SK-N-SH (cell line): Measurements from ENCODE around the gene SEZ6L2. TPM values are rescaled to one million over a fixed set of nuclear protein-coding genes. Genes with fewer than 3 reads are reported as not detected.

ENCODE experiments used
- CTCF ChIA-PET: fragments of 300-600, 350-600 bp; formaldehyde crosslinking; extraction: SDS; loops from one replicate; lab custom pipeline; 2021; lab: Yijun Ruan, JAX
- POLR2A ChIA-PET: fragments of 350-600 bp; sonication (Branson Sonifier 250); formaldehyde crosslinking; extraction: SDS; loops from one replicate; lab custom pipeline; 2020; ENCODE audit warnings: antibody characterized with exemption, inconsistent platforms; lab: Yijun Ruan, JAX
- DNase-seq: peaks from one replicate; pipeline ENCODE4 v3.0.0; 2012
- H2AFZ ChIP-seq: fragments of 200-600 bp; sonication (generic); 2 replicates; pipeline ENCODE4 v1.8.1; 2016; ENCODE audit warnings: antibody characterized with exemption, mild to moderate bottlenecking, low read depth
- H3F3A ChIP-seq: fragments of 200-600 bp; sonication (generic); replicated peaks from 2 replicates; pipeline ENCODE3; 2016; ENCODE audit warnings: antibody characterized with exemption, mild to moderate bottlenecking; ENCODE audit not compliant: insufficient read depth
- H3K27ac ChIP-seq, 2 experiments: fragments of 200-500 bp in 1 of 2; fragments of 200-600 bp in 1 of 2; sonication (Bioruptor generic) in 1 of 2; sonication (generic), shearing (Covaris generic) in 1 of 2; 2 replicates each; pipeline versions ENCODE4 v1.5.1 to v1.6.1; 2014 to 2016; ENCODE audit warnings: low read depth in 2 of 2, inconsistent platforms in 1 of 2, low read length in 1 of 2, mild to moderate bottlenecking in 1 of 2, mixed read lengths in 1 of 2
- H3K27me3 ChIP-seq: fragments of 200-600 bp; sonication (generic), shearing (Covaris generic); 2 replicates; pipeline ENCODE4 v1.6.1; 2016; ENCODE audit warnings: mixed run types; ENCODE audit not compliant: insufficient read depth
- H3K36me3 ChIP-seq, 2 experiments: fragments of 200-500 bp in 1 of 2; fragments of 200-600 bp in 1 of 2; sonication (Bioruptor generic) in 1 of 2; sonication (generic) in 1 of 2; replicated peaks in 1 of 2; 2 replicates each; pipeline versions ENCODE3 to v1.5.1; 2014 to 2016; ENCODE audit warnings: low read length in 1 of 2, mild to moderate bottlenecking in 1 of 2; ENCODE audit not compliant: insufficient read depth in 2 of 2, control insufficient read depth in 1 of 2
- H3K4me1 ChIP-seq, 2 experiments: fragments of 200-500 bp in 1 of 2; fragments of 200-600 bp in 1 of 2; sonication (Bioruptor generic) in 1 of 2; sonication (generic), shearing (Covaris generic) in 1 of 2; 2 replicates each; pipeline versions ENCODE4 v1.5.1 to v1.6.1; 2014 to 2016; ENCODE audit warnings: low read depth in 1 of 2, low read length in 1 of 2, mixed run types in 1 of 2; ENCODE audit not compliant: insufficient read depth in 2 of 2, control insufficient read depth in 1 of 2
- H3K4me2 ChIP-seq: fragments of 200-600 bp; sonication (generic), shearing (Covaris generic); 2 replicates; pipeline ENCODE4 v1.6.1; 2017; ENCODE audit warnings: mixed run types
- H3K4me3 ChIP-seq, 2 experiments: fragments of 200-500 bp in 1 of 2; fragments of 200-600 bp in 1 of 2; sonication (Bioruptor generic) in 1 of 2; sonication (generic), shearing (Covaris generic) in 1 of 2; 2 replicates each; pipeline versions ENCODE4 v1.5.1 to v1.8.1; 2014 to 2016; ENCODE audit warnings: low read depth in 2 of 2, inconsistent platforms in 1 of 2, low read length in 1 of 2, mild to moderate bottlenecking in 1 of 2, mixed read lengths in 1 of 2, moderate library complexity in 1 of 2
- H3K79me2 ChIP-seq: fragments of 200-600 bp; sonication (generic); 2 replicates; pipeline ENCODE4 v1.8.1; 2017; ENCODE audit warnings: mild to moderate bottlenecking; ENCODE audit not compliant: insufficient read depth
- H3K9ac ChIP-seq: fragments of 200-600 bp; sonication (generic); 2 replicates; pipeline ENCODE4 v1.6.1; 2017; ENCODE audit warnings: mixed run types
- H3K9me2 ChIP-seq: fragments of 200-600 bp; sonication (generic); 2 replicates; pipeline ENCODE4 v1.6.1; 2017; ENCODE audit warnings: mixed run types
- H3K9me3 ChIP-seq: fragments of 200-600 bp; sonication (generic); 2 replicates; pipeline ENCODE4 v1.6.1; 2017; ENCODE audit warnings: mixed run types, mild to moderate bottlenecking, moderate library complexity
- H4K20me1 ChIP-seq: fragments of 200-600 bp; sonication (generic); 2 replicates; pipeline ENCODE4 v1.6.1; 2017; ENCODE audit warnings: mild to moderate bottlenecking, mixed run types; ENCODE audit not compliant: insufficient read depth
- EP300 ChIP-seq, 2 experiments: IDR thresholded peaks; 2 replicates each; pipeline versions ENCODE4 v1.4.0 to v1.6.1; 2012; ENCODE audit warnings: borderline replicate concordance in 1 of 2, low read depth in 1 of 2, low read length in 1 of 2
- FOSL2 ChIP-seq: IDR thresholded peaks from 2 replicates; pipeline ENCODE4 v1.4.0; 2012; ENCODE audit warnings: low read depth, mild to moderate bottlenecking, moderate library complexity, borderline replicate concordance
- FOXJ3 ChIP-seq: sonication (generic); formaldehyde crosslinking; IDR thresholded peaks from 2 replicates; pipeline ENCODE4 v1.5.1; 2020; ENCODE audit warnings: mild to moderate bottlenecking, missing genetic modification reagents
- FOXM1 ChIP-seq: IDR thresholded peaks from 2 replicates; pipeline ENCODE4 v1.4.0; 2012; ENCODE audit warnings: low read depth, mild to moderate bottlenecking
- GABPA ChIP-seq: IDR thresholded peaks from 2 replicates; pipeline ENCODE4 v1.4.0; 2012; ENCODE audit warnings: low read depth, mild to moderate bottlenecking
- GATA2 ChIP-seq: sonication (generic); formaldehyde crosslinking; IDR thresholded peaks from 2 replicates; pipeline ENCODE4 v1.5.0; 2020; ENCODE audit warnings: mild to moderate bottlenecking, missing genetic modification reagents
- JUND ChIP-seq: IDR thresholded peaks from 2 replicates; pipeline ENCODE4 v1.4.0; 2012
- MEF2A ChIP-seq: IDR thresholded peaks from 2 replicates; pipeline ENCODE4 v1.4.0; 2012; ENCODE audit warnings: low read depth, borderline replicate concordance
- NFIC ChIP-seq: IDR thresholded peaks from 2 replicates; pipeline ENCODE4 v1.4.0; 2012; ENCODE audit warnings: borderline replicate concordance
- POLR2AphosphoS5 ChIP-seq: IDR thresholded peaks from 2 replicates; pipeline ENCODE4 v1.6.1; 2012; ENCODE audit warnings: low read depth, low read length
- RAD21 ChIP-seq: IDR thresholded peaks from 2 replicates; pipeline ENCODE4 v1.6.1; 2012; ENCODE audit warnings: mild to moderate bottlenecking, low read length
- RFX5 ChIP-seq: IDR thresholded peaks from 2 replicates; pipeline ENCODE4 v1.6.1; 2012; ENCODE audit warnings: mild to moderate bottlenecking, improper control_type of control experiment, low read length
- RXRA ChIP-seq: IDR thresholded peaks from 2 replicates; pipeline ENCODE4 v1.4.0; 2012; ENCODE audit warnings: low read depth, mild to moderate bottlenecking, borderline replicate concordance
- SIN3A ChIP-seq: IDR thresholded peaks from 2 replicates; pipeline ENCODE4 v1.6.1; 2012; ENCODE audit warnings: low read depth, mild to moderate bottlenecking, low read length, moderate library complexity, borderline replicate concordance
- SMC3 ChIP-seq: IDR thresholded peaks from 2 replicates; pipeline ENCODE4 v1.6.1; 2012; ENCODE audit warnings: low read depth, low read length, improper control_type of control experiment
- TCF12 ChIP-seq: IDR thresholded peaks from 2 replicates; pipeline ENCODE4 v1.4.0; 2012
- USF2 ChIP-seq: fragments of 150-350 bp; IDR thresholded peaks from 2 replicates; pipeline ENCODE4 v1.6.1; 2017; ENCODE audit warnings: antibody characterized with exemption, low read length, low read depth, borderline replicate concordance
- WGBS: methylation state at CpG from one replicate; pipeline ENCODE4 v1.1.6; 2017; ENCODE audit warnings: low lambda C conversion rate; 5-methylcytosine and 5-hydroxymethylcytosine counted together
- polyA plus RNA-seq, 3 experiments: library from polyadenylated mRNA; depleted of rRNA; stranded (reverse); fragments of >200 nt; gene quantifications; 2 replicates each; pipeline ENCODE4 v1.2.3, GENCODE V29; 2012
- TF ChIP-seq, protein P1 (sequence below): IDR thresholded peaks from 2 replicates; pipeline ENCODE4; 2012
- TF ChIP-seq, protein P2 (sequence below): IDR thresholded peaks from 2 replicates; pipeline ENCODE4 v1.4.0; 2012; ENCODE audit warnings: low read depth
- TF ChIP-seq, protein P3 (sequence below): IDR thresholded peaks from 2 replicates; pipeline ENCODE4 v1.6.1; 2012; ENCODE audit warnings: mild to moderate bottlenecking, low read depth, low read length, moderate library complexity
- TF ChIP-seq, protein P4 (sequence below): fragments of 200-600 bp; sonication (generic); IDR thresholded peaks from 2 replicates; pipeline ENCODE4 v1.6.1; 2017; ENCODE audit warnings: antibody characterized with exemption, mild to moderate bottlenecking, moderate library complexity

SEZ6L2 gene
- polyA plus RNA-seq, 1 of the 3 experiments (the other 2 are of a cell fraction) = 59.8 TPM

DNA sequence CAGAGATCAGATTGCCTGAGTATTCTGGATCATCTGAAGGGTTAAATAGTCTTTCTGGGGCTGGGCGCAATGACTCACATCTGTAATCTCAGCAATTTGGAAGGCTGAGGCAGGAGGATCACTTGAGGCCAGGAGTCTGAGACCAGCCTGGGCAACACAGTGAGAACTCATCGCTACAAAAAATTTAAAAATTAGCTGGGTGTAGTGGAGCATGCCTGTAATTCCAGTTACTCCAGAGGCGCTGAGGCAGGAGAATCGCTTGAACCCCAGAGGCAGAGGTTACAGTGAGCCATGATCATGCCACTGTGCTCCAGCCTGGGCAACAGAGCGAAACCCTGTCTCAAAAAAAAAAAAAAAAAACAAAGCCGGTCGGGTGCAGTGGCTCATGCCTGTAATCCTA is 63.4 kb downstream of the SEZ6L2 start:
- no peak for DNase-seq
- H3K9me2 ChIP-seq = no peaks in the 10 kb centered on the region
- H3K9ac ChIP-seq = no peak overlapping the region
- H3K36me3 ChIP-seq = peaks cover 25 to 41% of the 10 kb centered on the region in 2 experiments
- TF ChIP-seq NFIC (no peak), TCF12 (no peak), SIN3A (no peak), SMC3 (no peak), FOSL2 (no peak), RAD21 (no peak)
- TF ChIP-seq, protein P1, sequence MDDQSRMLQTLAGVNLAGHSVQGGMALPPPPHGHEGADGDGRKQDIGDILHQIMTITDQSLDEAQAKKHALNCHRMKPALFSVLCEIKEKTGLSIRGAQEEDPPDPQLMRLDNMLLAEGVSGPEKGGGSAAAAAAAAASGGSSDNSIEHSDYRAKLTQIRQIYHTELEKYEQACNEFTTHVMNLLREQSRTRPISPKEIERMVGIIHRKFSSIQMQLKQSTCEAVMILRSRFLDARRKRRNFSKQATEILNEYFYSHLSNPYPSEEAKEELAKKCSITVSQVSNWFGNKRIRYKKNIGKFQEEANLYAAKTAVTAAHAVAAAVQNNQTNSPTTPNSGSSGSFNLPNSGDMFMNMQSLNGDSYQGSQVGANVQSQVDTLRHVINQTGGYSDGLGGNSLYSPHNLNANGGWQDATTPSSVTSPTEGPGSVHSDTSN = no peak
- TF ChIP-seq, all 33 proteins: peak for 0
- H3K4me2 ChIP-seq = no peak overlapping the region
- 95% methylated on average over 7 of the region's 7 CpGs for WGBS
- no peak overlapping the region for H2AFZ ChIP-seq
- peaks cover 1% of the 10 kb centered on the region for H3K79me2 ChIP-seq
- ChIA-PET POLR2A (no interaction called here), CTCF (interaction anchor here (3.0 to 3.9 kb wide), 2 partner anchors 13 to 19 kb away, joined by 8 to 19 read pairs; partner anchors contain the start of gene PAGR1)
- no peaks in the 10 kb centered on the region for H4K20me1 ChIP-seq
- peaks cover 4% of the 10 kb centered on the region for H3F3A ChIP-seq
- H3K9me3 ChIP-seq = no peaks in the 10 kb centered on the region
- no peak overlapping the region for H3K4me3 ChIP-seq
- H3K27ac ChIP-seq = no peak overlapping the region
- no peaks in the 10 kb centered on the region for H3K4me1 ChIP-seq
- no peaks in the 10 kb centered on the region for H3K27me3 ChIP-seq

DNA sequence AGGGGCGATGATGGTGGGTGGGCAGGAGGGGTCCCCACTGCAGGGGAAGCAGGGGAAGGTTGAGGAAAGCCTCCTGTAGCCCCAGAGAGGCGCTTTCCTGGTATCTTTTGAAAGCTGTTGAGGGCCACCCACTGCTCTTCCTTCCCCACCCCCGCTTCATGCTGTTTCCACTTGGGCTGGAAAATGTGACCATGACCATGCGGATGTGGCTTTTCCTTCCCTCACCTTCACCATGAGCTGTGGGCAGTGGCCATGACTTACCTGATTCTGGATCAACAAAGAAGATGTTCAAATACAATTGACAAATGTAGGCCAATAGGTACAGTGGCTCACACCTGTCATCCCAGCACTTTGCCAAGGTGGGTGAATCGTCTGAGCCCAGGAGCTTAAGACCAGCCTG is 65.3 kb downstream of the SEZ6L2 start:
- WGBS = 91% methylated on average over 5 of the region's 5 CpGs

More for the DNA sequence above, 65.3 kb downstream of the SEZ6L2 start:
- peaks cover 20% of the 10 kb centered on the region for H3K79me2 ChIP-seq
- no peaks in the 10 kb centered on the region for H3K4me1 ChIP-seq
- H3K36me3 ChIP-seq = peaks cover 17 to 41% of the 10 kb centered on the region in 2 experiments
- TF ChIP-seq FOXM1 (no peak), GATA2 (no peak), RAD21 (no peak), SIN3A (no peak), USF2 (no peak), GABPA (no peak), MEF2A (no peak), EP300 (IDR thresholded peaks at IDR 0.05; ENCODE audit: borderline replicate concordance in 1 of 2, low read depth in 1 of 2, low read length in 1 of 2) (no peak), RFX5 (no peak), RXRA (no peak), FOXJ3 (CRISPR knock-in tag) (no peak), NFIC (no peak), JUND (no peak), POLR2AphosphoS5 (no peak)
- TF ChIP-seq, protein P2, sequence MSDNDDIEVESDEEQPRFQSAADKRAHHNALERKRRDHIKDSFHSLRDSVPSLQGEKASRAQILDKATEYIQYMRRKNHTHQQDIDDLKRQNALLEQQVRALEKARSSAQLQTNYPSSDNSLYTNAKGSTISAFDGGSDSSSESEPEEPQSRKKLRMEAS = no peak
- TF ChIP-seq, protein P3, sequence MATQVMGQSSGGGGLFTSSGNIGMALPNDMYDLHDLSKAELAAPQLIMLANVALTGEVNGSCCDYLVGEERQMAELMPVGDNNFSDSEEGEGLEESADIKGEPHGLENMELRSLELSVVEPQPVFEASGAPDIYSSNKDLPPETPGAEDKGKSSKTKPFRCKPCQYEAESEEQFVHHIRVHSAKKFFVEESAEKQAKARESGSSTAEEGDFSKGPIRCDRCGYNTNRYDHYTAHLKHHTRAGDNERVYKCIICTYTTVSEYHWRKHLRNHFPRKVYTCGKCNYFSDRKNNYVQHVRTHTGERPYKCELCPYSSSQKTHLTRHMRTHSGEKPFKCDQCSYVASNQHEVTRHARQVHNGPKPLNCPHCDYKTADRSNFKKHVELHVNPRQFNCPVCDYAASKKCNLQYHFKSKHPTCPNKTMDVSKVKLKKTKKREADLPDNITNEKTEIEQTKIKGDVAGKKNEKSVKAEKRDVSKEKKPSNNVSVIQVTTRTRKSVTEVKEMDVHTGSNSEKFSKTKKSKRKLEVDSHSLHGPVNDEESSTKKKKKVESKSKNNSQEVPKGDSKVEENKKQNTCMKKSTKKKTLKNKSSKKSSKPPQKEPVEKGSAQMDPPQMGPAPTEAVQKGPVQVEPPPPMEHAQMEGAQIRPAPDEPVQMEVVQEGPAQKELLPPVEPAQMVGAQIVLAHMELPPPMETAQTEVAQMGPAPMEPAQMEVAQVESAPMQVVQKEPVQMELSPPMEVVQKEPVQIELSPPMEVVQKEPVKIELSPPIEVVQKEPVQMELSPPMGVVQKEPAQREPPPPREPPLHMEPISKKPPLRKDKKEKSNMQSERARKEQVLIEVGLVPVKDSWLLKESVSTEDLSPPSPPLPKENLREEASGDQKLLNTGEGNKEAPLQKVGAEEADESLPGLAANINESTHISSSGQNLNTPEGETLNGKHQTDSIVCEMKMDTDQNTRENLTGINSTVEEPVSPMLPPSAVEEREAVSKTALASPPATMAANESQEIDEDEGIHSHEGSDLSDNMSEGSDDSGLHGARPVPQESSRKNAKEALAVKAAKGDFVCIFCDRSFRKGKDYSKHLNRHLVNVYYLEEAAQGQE = no peak
- TF ChIP-seq, protein P4, sequence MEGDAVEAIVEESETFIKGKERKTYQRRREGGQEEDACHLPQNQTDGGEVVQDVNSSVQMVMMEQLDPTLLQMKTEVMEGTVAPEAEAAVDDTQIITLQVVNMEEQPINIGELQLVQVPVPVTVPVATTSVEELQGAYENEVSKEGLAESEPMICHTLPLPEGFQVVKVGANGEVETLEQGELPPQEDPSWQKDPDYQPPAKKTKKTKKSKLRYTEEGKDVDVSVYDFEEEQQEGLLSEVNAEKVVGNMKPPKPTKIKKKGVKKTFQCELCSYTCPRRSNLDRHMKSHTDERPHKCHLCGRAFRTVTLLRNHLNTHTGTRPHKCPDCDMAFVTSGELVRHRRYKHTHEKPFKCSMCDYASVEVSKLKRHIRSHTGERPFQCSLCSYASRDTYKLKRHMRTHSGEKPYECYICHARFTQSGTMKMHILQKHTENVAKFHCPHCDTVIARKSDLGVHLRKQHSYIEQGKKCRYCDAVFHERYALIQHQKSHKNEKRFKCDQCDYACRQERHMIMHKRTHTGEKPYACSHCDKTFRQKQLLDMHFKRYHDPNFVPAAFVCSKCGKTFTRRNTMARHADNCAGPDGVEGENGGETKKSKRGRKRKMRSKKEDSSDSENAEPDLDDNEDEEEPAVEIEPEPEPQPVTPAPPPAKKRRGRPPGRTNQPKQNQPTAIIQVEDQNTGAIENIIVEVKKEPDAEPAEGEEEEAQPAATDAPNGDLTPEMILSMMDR = no peak
- peaks cover 4% of the 10 kb centered on the region for H3F3A ChIP-seq
- H4K20me1 ChIP-seq = no peaks in the 10 kb centered on the region
- H2AFZ ChIP-seq = no peak overlapping the region
- no peak overlapping the region for H3K27ac ChIP-seq
- ChIA-PET CTCF (interaction anchor here (0.9 to 3.9 kb wide), 4 partner anchors 14 to 29 kb away, joined by 3 to 19 read pairs (median 7); partner anchors contain the start of genes CDIPT and PAGR1), POLR2A (interaction anchor here (0.8 to 1.4 kb wide), 3 partner anchors 9 to 128 kb away, joined by 3 to 4 read pairs (median 3); partner anchors contain the start of gene TMEM219)
- no peaks in the 10 kb centered on the region for H3K27me3 ChIP-seq
- H3K9me3 ChIP-seq = no peaks in the 10 kb centered on the region
- H3K9me2 ChIP-seq = no peaks in the 10 kb centered on the region
- H3K9ac ChIP-seq = no peak overlapping the region
- H3K4me3 ChIP-seq = no peak overlapping the region
- H3K4me2 ChIP-seq = no peak overlapping the region
- no peak for DNase-seq
